Stimulated activated CD4-positive, alpha-beta T cell treated with anti-CD3 and anti-CD28 coated beads, TNF-alpha, amount 100 ng/mL, for 24 hours (primary cell): ENCODE data around the gene HSD17B4.
"Not testable (repeated sequence)": the region's sequence is repeated elsewhere in the genome, so short reads cannot be mapped to it uniquely, and the experiment has no call there.

Experiments used
- DNase-seq, 3 experiments: peaks; one replicate each; pipeline ENCODE4 v3.0.0-alpha.2; 2020; ENCODE audit warnings: low read depth in 3 of 3

HSD17B4 gene

GRCh38 chr5:119483155-119483554 lies 30.9 kb downstream of the HSD17B4 start:
- no peak for DNase-seq

- DNase-seq: no peak
Observed at GRCh38 chr5:119484884-119485283, 32.6 kb downstream of the HSD17B4 start.

GRCh38 chr5:119501671-119502179 lies 49.4 kb downstream of the HSD17B4 start:
- no peak for DNase-seq

GRCh38 chr5:119503939-119504338 lies 51.6 kb downstream of the HSD17B4 start:
- DNase-seq: not testable (repeated sequence)

- DNase-seq: no peak
Observed at GRCh38 chr5:119512277-119512676, 60.0 kb downstream of the HSD17B4 start.

GRCh38 chr5:119515192-119515591 lies 62.9 kb downstream of the HSD17B4 start:
- DNase-seq: no peak

GRCh38 chr5:119517115-119517514 lies 64.8 kb downstream of the HSD17B4 start:
- not testable (repeated sequence) for DNase-seq

- DNase-seq: no peak
Observed at GRCh38 chr5:119521232-119521631, 68.9 kb downstream of the HSD17B4 start.

GRCh38 chr5:119522841-119523240 lies 70.5 kb downstream of the HSD17B4 start:
- DNase-seq: no peak

GRCh38 chr5:119524485-119524884 lies 72.2 kb downstream of the HSD17B4 start:
- no peak for DNase-seq

- DNase-seq: no peak
Observed at GRCh38 chr5:119527351-119527750, 75.1 kb downstream of the HSD17B4 start.

- DNase-seq: no peak
Observed at GRCh38 chr5:119529811-119530210, 77.5 kb downstream of the HSD17B4 start.

- no peak for DNase-seq
Observed at GRCh38 chr5:119532637-119533036, 80.3 kb downstream of the HSD17B4 start.

GRCh38 chr5:119537704-119538103 lies 85.4 kb downstream of the HSD17B4 start:
- no peak for DNase-seq

GRCh38 chr5:119541716-119542115 lies 89.4 kb downstream of the HSD17B4 start:
- DNase-seq: no peak

GRCh38 chr5:119551819-119552218 lies 99.5 kb downstream of the HSD17B4 start:
- no peak for DNase-seq

- no peak for DNase-seq
Observed at GRCh38 chr5:119554597-119554996, 102.3 kb downstream of the HSD17B4 start.

- no peak for DNase-seq
Observed at GRCh38 chr5:119570910-119571309, 118.6 kb downstream of the HSD17B4 start.

GRCh38 chr5:119578937-119579336 lies 126.6 kb downstream of the HSD17B4 start:
- DNase-seq: no peak

GRCh38 chr5:119582987-119583386 lies 130.7 kb downstream of the HSD17B4 start:
- no peak for DNase-seq

- DNase-seq: no peak
Observed at GRCh38 chr5:119583684-119584083, 131.4 kb downstream of the HSD17B4 start.
